HG03342 (cell line): ENCODE data around the gene IFTAP.

Experiments used
- ATAC-seq: cut with Tn5 transposase; IDR thresholded peaks from one replicate; pipeline ENCODE4 v1.9.1; 2021; ENCODE audit warnings: mild to moderate bottlenecking, moderate library complexity; ENCODE audit not compliant: unreplicated experiment

IFTAP gene

DNA sequence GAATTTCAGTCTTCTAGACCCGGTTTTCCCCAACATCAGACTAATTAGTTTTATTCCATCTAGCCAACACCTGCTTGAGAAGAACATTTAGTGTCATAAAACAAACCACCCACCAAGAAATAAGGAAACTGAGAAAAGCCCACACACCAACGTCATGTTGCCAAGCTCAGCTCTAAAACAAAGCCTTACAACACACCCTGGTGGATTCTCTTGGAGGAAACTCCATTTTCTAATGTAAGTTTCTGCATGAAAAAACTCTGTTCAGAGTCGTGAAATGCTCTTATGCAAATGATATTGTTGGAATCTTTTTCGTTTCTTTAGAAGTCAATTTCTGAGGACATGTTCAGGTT, 108.7 kb downstream of the IFTAP start:
- ATAC-seq = peak; percentile 56
